GM12878 (cell line): ENCODE data around the gene TRIM38. TPM values are rescaled to one million over a fixed set of nuclear protein-coding genes. Genes with fewer than 3 reads are reported as not detected.

Source experiments
- ATF7 ChIP-seq: fragments of 450-650 bp; IDR thresholded peaks from 2 replicates; pipeline ENCODE4 v1.6.1; 2016; ENCODE audit warnings: low read depth, mild to moderate bottlenecking
- BACH1 ChIP-seq: fragments of 450-650 bp; IDR thresholded peaks from 2 replicates; pipeline ENCODE4 v1.6.1; 2017; ENCODE audit warnings: mild to moderate bottlenecking, borderline replicate concordance
- BMI1 ChIP-seq: fragments of 450-650 bp; IDR thresholded peaks from 2 replicates; pipeline ENCODE4 v1.6.1; 2016; ENCODE audit warnings: mild to moderate bottlenecking, moderate library complexity, borderline replicate concordance
- CHD1 ChIP-seq: IDR thresholded peaks from 2 replicates; pipeline ENCODE4 v1.6.1; 2012; ENCODE audit warnings: low read depth, low read length, improper control_type of control experiment
- CREB1 ChIP-seq: IDR thresholded peaks from 2 replicates; pipeline ENCODE4 v1.6.1; 2012; ENCODE audit warnings: low read depth, mild to moderate bottlenecking, inconsistent platforms
- CREM ChIP-seq: IDR thresholded peaks from 2 replicates; pipeline ENCODE4 v1.6.1; 2014; ENCODE audit warnings: antibody characterized with exemption, low read depth
- DPF2 ChIP-seq: fragments of 450-650 bp; IDR thresholded peaks from 2 replicates; pipeline ENCODE4 v1.6.1; 2017; ENCODE audit warnings: mild to moderate bottlenecking
- ESRRA ChIP-seq: IDR thresholded peaks from 2 replicates; pipeline ENCODE4 v1.6.1; 2012; ENCODE audit warnings: mild to moderate bottlenecking, low read length, improper control_type of control experiment
- FOXM1 ChIP-seq: IDR thresholded peaks from 2 replicates; pipeline ENCODE4 v1.6.1; 2012; ENCODE audit warnings: low read depth, mild to moderate bottlenecking, inconsistent platforms, low read length, moderate library complexity
- IKZF1 ChIP-seq: fragments of 450-650 bp; conservative IDR thresholded peaks from 2 replicates; pipeline ENCODE4 v1.6.1; 2017; ENCODE audit warnings: antibody characterized with exemption, mild to moderate bottlenecking
- IKZF2 ChIP-seq, 2 experiments: fragments of 450-650 bp; IDR thresholded peaks; 2 replicates each; pipeline ENCODE4 v1.6.1; 2017; ENCODE audit warnings: mild to moderate bottlenecking in 2 of 2, moderate library complexity in 2 of 2
- JUND ChIP-seq: IDR thresholded peaks from 2 replicates; pipeline ENCODE4 v1.6.1; 2012; ENCODE audit warnings: low read depth, mild to moderate bottlenecking, low read length, improper control_type of control experiment, moderate library complexity
- MEF2A ChIP-seq: IDR thresholded peaks from 2 replicates; pipeline ENCODE4 v1.6.1; 2011; ENCODE audit warnings: low read depth, mild to moderate bottlenecking, low read length, moderate library complexity; ENCODE audit not compliant: insufficient read depth
- MEF2B ChIP-seq: fragments of 450-650 bp; IDR thresholded peaks from 2 replicates; pipeline ENCODE4 v1.6.1; 2018; ENCODE audit warnings: mild to moderate bottlenecking, moderate library complexity; ENCODE audit not compliant: partially characterized antibody, poor library complexity, severe bottlenecking
- RAD21 ChIP-seq: IDR thresholded peaks from 2 replicates; pipeline ENCODE4 v1.6.1; 2011; ENCODE audit warnings: mild to moderate bottlenecking, low read depth, low read length, moderate library complexity; ENCODE audit not compliant: insufficient read depth
- RBBP5 ChIP-seq: fragments of 200-600 bp; sonication (generic); conservative IDR thresholded peaks from 2 replicates; pipeline ENCODE4 v1.6.1; 2016
- SP1 ChIP-seq: IDR thresholded peaks from one replicate; pipeline ENCODE4 v1.6.1; 2011; ENCODE audit warnings: low read depth, low read length
- SRF ChIP-seq, 2 experiments: IDR thresholded peaks; 2 replicates each; pipeline ENCODE4 v1.6.1; 2011; ENCODE audit warnings: low read depth in 2 of 2, low read length in 2 of 2, mild to moderate bottlenecking in 1 of 2, moderate library complexity in 1 of 2
- SUZ12 ChIP-seq: fragments of 200-600 bp; sonication (generic); IDR thresholded peaks from one replicate; pipeline ENCODE4 v1.6.1; 2018; ENCODE audit warnings: antibody characterized with exemption, mild to moderate bottlenecking; ENCODE audit not compliant: unreplicated experiment
- TARDBP ChIP-seq: IDR thresholded peaks from 2 replicates; pipeline ENCODE4 v1.6.1; 2016; ENCODE audit warnings: borderline replicate concordance
- ZNF622 ChIP-seq: fragments of 450-650 bp; IDR thresholded peaks from 2 replicates; pipeline ENCODE4 v1.6.1; 2017; ENCODE audit warnings: mild to moderate bottlenecking, inconsistent platforms
- polyA plus RNA-seq, 11 experiments: library from polyadenylated mRNA; depleted of rRNA in 4 of 11; unstranded in 6 of 11; stranded (reverse) in 5 of 11; fragments of >200 nt; fragmentation: Nextera tagmentation in 4 of 11; fragmentation: Illumina TruSeq in 1 of 11; extraction: Ambion mirVana in 4 of 11; extraction: Trizol in 1 of 11; gene quantifications; 1 replicate in 1 of 11; 2 replicates in 10 of 11; pipeline versions ENCODE4 v1.2.1 to v1.2.3, GENCODE V29; 2011 to 2016; ENCODE audit warnings: inconsistent platforms in 2 of 11, missing spikeins in 2 of 11, low read depth in 1 of 11
- total RNA-seq, 4 experiments: library from RNA; depleted of rRNA in 3 of 4; stranded (reverse); fragments of >200 nt in 3 of 4; fragmentation: Illumina TruSeq in 1 of 4; extraction: Trizol in 1 of 4; gene quantifications; 2 replicates each; pipeline versions ENCODE4 v1.2.1 to v1.2.3, GENCODE V29; 2013 to 2021
- TF ChIP-seq, protein P1 (sequence below): fragments of 450-650 bp; IDR thresholded peaks from 2 replicates; pipeline ENCODE4 v1.6.1; 2017; ENCODE audit warnings: low read depth, mild to moderate bottlenecking, moderate library complexity
- TF ChIP-seq, protein P2 (sequence below), 3 experiments: IDR thresholded peaks in 2 of 3; conservative IDR thresholded peaks in 1 of 3; 2 replicates each; pipeline ENCODE4 v1.5.1; 2011; ENCODE audit warnings: low read depth in 3 of 3, low read length in 3 of 3, mild to moderate bottlenecking in 3 of 3, control low read depth in 2 of 3, moderate library complexity in 2 of 3, inconsistent platforms in 1 of 3, mixed read lengths in 1 of 3; ENCODE audit not compliant: control insufficient read depth in 2 of 3, insufficient read depth in 1 of 3; ENCODE audit errors: extremely low read depth in 1 of 3
- TF ChIP-seq, protein P3 (sequence below): fragments of 450-650 bp; IDR thresholded peaks from 2 replicates; pipeline ENCODE4 v1.6.1; 2017; ENCODE audit warnings: borderline replicate concordance
- TF ChIP-seq, protein P4 (sequence below): fragments of 450-650 bp; IDR thresholded peaks from 2 replicates; pipeline ENCODE4 v1.6.1; 2016; ENCODE audit warnings: mild to moderate bottlenecking

TRIM38 gene
- total and polyA plus RNA-seq, 10 of the 15 experiments (the other 5 are each of a cell fraction or from before 2014, with no cell fraction given) = 4.5 to 14.7 (median 11.1) TPM

DNA sequence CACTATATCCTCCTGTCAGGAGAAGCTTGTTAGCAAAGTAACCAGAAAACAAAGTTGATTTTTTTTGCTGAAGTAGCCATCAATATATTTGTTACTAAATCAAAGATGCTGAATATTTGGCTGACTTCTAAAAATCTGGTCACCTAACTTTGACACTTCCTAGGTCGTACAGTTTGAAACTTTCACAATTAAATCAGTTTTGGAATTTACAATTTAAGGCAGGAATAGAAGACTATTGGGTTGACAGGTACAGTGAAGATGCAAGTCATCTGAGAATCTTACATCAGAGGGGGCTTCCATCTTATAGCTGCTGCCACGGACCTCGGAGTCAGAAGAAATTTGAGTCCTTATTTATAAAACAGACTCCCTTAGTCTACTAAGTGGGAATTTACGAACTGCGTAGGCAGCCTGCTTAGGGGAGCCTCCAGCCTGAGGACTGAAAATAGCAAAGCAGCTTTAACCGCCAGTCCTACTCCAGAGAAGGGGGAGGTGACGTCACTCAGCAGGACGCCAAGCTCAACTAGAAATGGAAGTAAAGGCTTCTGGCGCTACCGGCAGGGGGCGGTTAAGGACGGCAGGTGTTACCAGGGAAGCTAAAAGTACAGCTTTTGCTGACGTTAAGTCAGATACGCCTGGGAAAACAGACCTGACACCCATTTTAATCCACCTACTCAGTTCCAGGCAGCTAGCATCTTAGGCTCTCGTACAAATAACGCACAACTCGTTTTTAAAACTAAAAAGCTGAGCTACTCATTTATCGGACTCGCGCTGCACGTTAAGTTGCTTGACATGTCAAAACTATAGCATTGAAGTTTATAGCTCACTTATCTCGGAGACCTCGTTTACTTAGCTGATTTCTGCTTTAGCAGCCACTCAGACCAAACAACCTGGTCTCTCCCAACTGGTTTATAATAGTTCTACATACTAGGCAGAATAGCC, 63.6 kb downstream of the TRIM38 start (continued):
- TF ChIP-seq BACH1 = peak; percentile 93
- TF ChIP-seq, protein P1, sequence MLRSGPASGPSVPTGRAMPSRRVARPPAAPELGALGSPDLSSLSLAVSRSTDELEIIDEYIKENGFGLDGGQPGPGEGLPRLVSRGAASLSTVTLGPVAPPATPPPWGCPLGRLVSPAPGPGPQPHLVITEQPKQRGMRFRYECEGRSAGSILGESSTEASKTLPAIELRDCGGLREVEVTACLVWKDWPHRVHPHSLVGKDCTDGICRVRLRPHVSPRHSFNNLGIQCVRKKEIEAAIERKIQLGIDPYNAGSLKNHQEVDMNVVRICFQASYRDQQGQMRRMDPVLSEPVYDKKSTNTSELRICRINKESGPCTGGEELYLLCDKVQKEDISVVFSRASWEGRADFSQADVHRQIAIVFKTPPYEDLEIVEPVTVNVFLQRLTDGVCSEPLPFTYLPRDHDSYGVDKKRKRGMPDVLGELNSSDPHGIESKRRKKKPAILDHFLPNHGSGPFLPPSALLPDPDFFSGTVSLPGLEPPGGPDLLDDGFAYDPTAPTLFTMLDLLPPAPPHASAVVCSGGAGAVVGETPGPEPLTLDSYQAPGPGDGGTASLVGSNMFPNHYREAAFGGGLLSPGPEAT = peak; percentile 59
- peak; percentile 91 for TF ChIP-seq CREB1
- TF ChIP-seq ATF7 = peak; percentile 100
- TF ChIP-seq, protein P2, sequence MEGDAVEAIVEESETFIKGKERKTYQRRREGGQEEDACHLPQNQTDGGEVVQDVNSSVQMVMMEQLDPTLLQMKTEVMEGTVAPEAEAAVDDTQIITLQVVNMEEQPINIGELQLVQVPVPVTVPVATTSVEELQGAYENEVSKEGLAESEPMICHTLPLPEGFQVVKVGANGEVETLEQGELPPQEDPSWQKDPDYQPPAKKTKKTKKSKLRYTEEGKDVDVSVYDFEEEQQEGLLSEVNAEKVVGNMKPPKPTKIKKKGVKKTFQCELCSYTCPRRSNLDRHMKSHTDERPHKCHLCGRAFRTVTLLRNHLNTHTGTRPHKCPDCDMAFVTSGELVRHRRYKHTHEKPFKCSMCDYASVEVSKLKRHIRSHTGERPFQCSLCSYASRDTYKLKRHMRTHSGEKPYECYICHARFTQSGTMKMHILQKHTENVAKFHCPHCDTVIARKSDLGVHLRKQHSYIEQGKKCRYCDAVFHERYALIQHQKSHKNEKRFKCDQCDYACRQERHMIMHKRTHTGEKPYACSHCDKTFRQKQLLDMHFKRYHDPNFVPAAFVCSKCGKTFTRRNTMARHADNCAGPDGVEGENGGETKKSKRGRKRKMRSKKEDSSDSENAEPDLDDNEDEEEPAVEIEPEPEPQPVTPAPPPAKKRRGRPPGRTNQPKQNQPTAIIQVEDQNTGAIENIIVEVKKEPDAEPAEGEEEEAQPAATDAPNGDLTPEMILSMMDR (IDR thresholded peaks at IDR 0.05 in 2 of 3, conservative IDR thresholded peaks at IDR 0.05 in 1 of 3; ENCODE audit: control insufficient read depth in 2 of 3, extremely low read depth in 1 of 3, insufficient read depth in 1 of 3, low read depth in 3 of 3, low read length in 3 of 3) = peak; percentile 82 to 95 (median 94)
- TF ChIP-seq SUZ12 = no peak
- peak; percentile 30; the same call in 1 of the 2 replicates for TF ChIP-seq MEF2A
- peak; percentile 21; the same call in 1 of the 2 replicates for TF ChIP-seq FOXM1
- no peak for TF ChIP-seq ZNF622
- TF ChIP-seq, protein P3, sequence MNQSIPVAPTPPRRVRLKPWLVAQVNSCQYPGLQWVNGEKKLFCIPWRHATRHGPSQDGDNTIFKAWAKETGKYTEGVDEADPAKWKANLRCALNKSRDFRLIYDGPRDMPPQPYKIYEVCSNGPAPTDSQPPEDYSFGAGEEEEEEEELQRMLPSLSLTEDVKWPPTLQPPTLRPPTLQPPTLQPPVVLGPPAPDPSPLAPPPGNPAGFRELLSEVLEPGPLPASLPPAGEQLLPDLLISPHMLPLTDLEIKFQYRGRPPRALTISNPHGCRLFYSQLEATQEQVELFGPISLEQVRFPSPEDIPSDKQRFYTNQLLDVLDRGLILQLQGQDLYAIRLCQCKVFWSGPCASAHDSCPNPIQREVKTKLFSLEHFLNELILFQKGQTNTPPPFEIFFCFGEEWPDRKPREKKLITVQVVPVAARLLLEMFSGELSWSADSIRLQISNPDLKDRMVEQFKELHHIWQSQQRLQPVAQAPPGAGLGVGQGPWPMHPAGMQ = no peak
- TF ChIP-seq, protein P4, sequence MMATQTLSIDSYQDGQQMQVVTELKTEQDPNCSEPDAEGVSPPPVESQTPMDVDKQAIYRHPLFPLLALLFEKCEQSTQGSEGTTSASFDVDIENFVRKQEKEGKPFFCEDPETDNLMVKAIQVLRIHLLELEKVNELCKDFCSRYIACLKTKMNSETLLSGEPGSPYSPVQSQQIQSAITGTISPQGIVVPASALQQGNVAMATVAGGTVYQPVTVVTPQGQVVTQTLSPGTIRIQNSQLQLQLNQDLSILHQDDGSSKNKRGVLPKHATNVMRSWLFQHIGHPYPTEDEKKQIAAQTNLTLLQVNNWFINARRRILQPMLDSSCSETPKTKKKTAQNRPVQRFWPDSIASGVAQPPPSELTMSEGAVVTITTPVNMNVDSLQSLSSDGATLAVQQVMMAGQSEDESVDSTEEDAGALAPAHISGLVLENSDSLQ = peak; percentile 18; the same call in 1 of the 2 replicates
- peak; percentile 75; the same call in 1 of the 2 replicates for TF ChIP-seq IKZF1
- peak; percentile 35 for TF ChIP-seq SP1
- peak; percentile 39; the same call in 1 of the 2 replicates for TF ChIP-seq TARDBP
- TF ChIP-seq IKZF2 (IDR thresholded peaks at IDR 0.05) = peak; percentile 42 to 55
- no peak for TF ChIP-seq ESRRA
- TF ChIP-seq MEF2B = peak; percentile 25
- no peak; the same call in 1 of the 2 replicates for TF ChIP-seq CHD1
- peak; percentile 57 for TF ChIP-seq DPF2
- peak in 1 of 2 experiments; percentile 19; a peak in 1 of 4 replicates for TF ChIP-seq SRF (IDR thresholded peaks at IDR 0.05; ENCODE audit: low read depth in 2 of 2, low read length in 2 of 2)
- TF ChIP-seq RAD21 = peak; percentile 54
- TF ChIP-seq RBBP5 = no peak
- TF ChIP-seq JUND = peak; percentile 94
- TF ChIP-seq CREM = peak; percentile 93
- TF ChIP-seq BMI1 = peak; percentile 75; the same call in 1 of the 2 replicates
